GM19043 (cell line): ENCODE measurements around the gene POMGNT1.

Experiments
- ATAC-seq: cut with Tn5 transposase; IDR thresholded peaks from one replicate; pipeline ENCODE4 v1.9.1; 2021; ENCODE audit warnings: low read depth; ENCODE audit not compliant: unreplicated experiment

Gene POMGNT1

GRCh38 chr1:46211051-46211450, 12.8 kb upstream of the POMGNT1 start:
- no peak for ATAC-seq

GRCh38 chr1:46210561-46210960, 12.3 kb upstream of the POMGNT1 start:
- ATAC-seq: no peak

GRCh38 chr1:46206399-46206798, 8.2 kb upstream of the POMGNT1 start:
- no peak for ATAC-seq

GRCh38 chr1:46205791-46206190, 7.6 kb upstream of the POMGNT1 start:
- no peak for ATAC-seq

GRCh38 chr1:46205141-46205540, 6.9 kb upstream of the POMGNT1 start:
- ATAC-seq: no peak

- ATAC-seq: no peak
Measured at GRCh38 chr1:46204406-46204742, 6.1 kb upstream of the POMGNT1 start.

GRCh38 chr1:46203738-46204405, 5.6 kb upstream of the POMGNT1 start:
- ATAC-seq: no peak

- ATAC-seq: no peak
Measured at GRCh38 chr1:46199233-46199749, 1.1 kb upstream of the POMGNT1 start.

- ATAC-seq: no peak
Measured at GRCh38 chr1:46197560-46197963, 672 bp downstream of the POMGNT1 start.

- ATAC-seq: no peak
Measured at GRCh38 chr1:46196609-46197008, 1.6 kb downstream of the POMGNT1 start.

GRCh38 chr1:46194641-46195193, 3.5 kb downstream of the POMGNT1 start:
- ATAC-seq: no peak

GRCh38 chr1:46193984-46194570, 4.2 kb downstream of the POMGNT1 start:
- ATAC-seq: no peak

GRCh38 chr1:46193285-46193684, 4.9 kb downstream of the POMGNT1 start:
- ATAC-seq: no peak

GRCh38 chr1:46192171-46192570, 6.1 kb downstream of the POMGNT1 start:
- ATAC-seq: no peak

GRCh38 chr1:46191033-46191701, 7.1 kb downstream of the POMGNT1 start:
- no peak for ATAC-seq

GRCh38 chr1:46190539-46190938, 7.7 kb downstream of the POMGNT1 start:
- ATAC-seq: no peak

- ATAC-seq: no peak
Measured at GRCh38 chr1:46188295-46189030, 9.8 kb downstream of the POMGNT1 start.

GRCh38 chr1:46187106-46187869, 10.9 kb downstream of the POMGNT1 start:
- ATAC-seq: no peak

GRCh38 chr1:46186076-46186475, 12.2 kb downstream of the POMGNT1 start:
- ATAC-seq: no peak
